ENCODE measurements around the gene GCC2.

Gene GCC2

GRCh38 chr2:108454440-108454839 is 5.4 kb downstream of the GCC2 start:
- DNase-seq (ENCODE audit: extremely low read depth, low read depth): no peak
- TF ChIP-seq CTCF (IDR thresholded peaks at IDR 0.05; ENCODE audit: low read depth, low read length): no peak

GRCh38 chr2:108455571-108455970 is 6.6 kb downstream of the GCC2 start:
- no peak for DNase-seq (ENCODE audit: extremely low read depth, low read depth)
- TF ChIP-seq CTCF (IDR thresholded peaks at IDR 0.05; ENCODE audit: low read depth, low read length): no peak

GRCh38 chr2:108458082-108458481 is 9.1 kb downstream of the GCC2 start:
- DNase-seq (ENCODE audit: extremely low read depth, low read depth): no peak
- TF ChIP-seq CTCF (IDR thresholded peaks at IDR 0.05; ENCODE audit: low read depth, low read length): no peak

- no peak for TF ChIP-seq CTCF (IDR thresholded peaks at IDR 0.05; ENCODE audit: low read depth, low read length)
- DNase-seq (ENCODE audit: extremely low read depth, low read depth): no peak
Observed at GRCh38 chr2:108459441-108459840, 10.4 kb downstream of the GCC2 start.

GRCh38 chr2:108460345-108461037 is 11.5 kb downstream of the GCC2 start:
- DNase-seq (ENCODE audit: extremely low read depth, low read depth): no peak
- no peak for TF ChIP-seq CTCF (IDR thresholded peaks at IDR 0.05; ENCODE audit: low read depth, low read length)

- no peak for DNase-seq (ENCODE audit: extremely low read depth, low read depth)
- TF ChIP-seq CTCF (IDR thresholded peaks at IDR 0.05; ENCODE audit: low read depth, low read length): no peak
Observed at GRCh38 chr2:108477099-108477498, 28.1 kb downstream of the GCC2 start.

- no peak for TF ChIP-seq CTCF (IDR thresholded peaks at IDR 0.05; ENCODE audit: low read depth, low read length)
- DNase-seq (ENCODE audit: extremely low read depth, low read depth): no peak
Observed at GRCh38 chr2:108485253-108485652, 36.2 kb downstream of the GCC2 start.
